Measurements from ENCODE around the gene RFX7. TPM values are rescaled to one million over a fixed set of nuclear protein-coding genes. Genes with fewer than 3 reads are reported as not detected.
A peak's percentile ranks its signal among the peaks of the same experiment; 100 is the strongest.
"Not testable (repeated sequence)": the region's sequence is repeated elsewhere in the genome, so short reads cannot be mapped to it uniquely, and the experiment has no call there.

RFX7 gene
- total and polyA plus RNA-seq, 4 experiments from 2014 or later: 0.30 to 37.5 (median 19.7) TPM

- CTCF ChIA-PET (ENCODE audit: partially characterized antibody): interaction anchor here (0.6 to 2.3 kb wide), 6 partner anchors 9 to 49 kb away, joined by 3 to 6 read pairs (median 4); no protein-coding TSS in a partner anchor
Observed at GRCh38 chr15:56207711-56208110, 36.0 kb downstream of the RFX7 start.

GRCh38 chr15:56207092-56207491 lies 36.6 kb downstream of the RFX7 start:
- POLR2A ChIA-PET (ENCODE audit: partially characterized antibody): interaction anchor here (1.7 to 2.3 kb wide), 2 partner anchors 36 to 38 kb away, joined by 13 to 16 read pairs; partner anchors contain the start of gene RFX7
- DNase-seq: peak in 1 of 5 donors; percentile 11

More at GRCh38 chr15:56207711-56208110, 36.0 kb downstream of the RFX7 start:
- POLR2A ChIA-PET (ENCODE audit: partially characterized antibody): interaction anchor here (0.9 to 2.3 kb wide), 3 partner anchors 11 to 38 kb away, joined by 3 to 16 read pairs (median 13); partner anchors contain the start of gene RFX7
- Mint-ChIP-seq H3K27ac (peak overlapping the region; percentile 70 to 92 (median 86)), H3K4me3 (peak overlapping the region in 7 of 8 donors; percentile 30 to 82 (median 66)), H3K36me3 (peaks cover 22 to 26% of the 10 kb centered on the region in 2 donors), H3K4me1 (peaks cover 65 to 91% (median 76%) of the 10 kb centered on the region in 4 donors), H3K27me3 (no peaks in the 10 kb centered on the region), H3K9me3 (peaks cover 4 to 25% (median 17%) of the 10 kb centered on the region in 8 donors)
- Histone ChIP-seq H3K27me3 (ENCODE audit: insufficient read depth, low read length) (no peaks in the 10 kb centered on the region), H3K36me3 (ENCODE audit: insufficient read depth, low read length) (no peaks in the 10 kb centered on the region), H3K4me3 (ENCODE audit: low read length in 2 of 2) (no peak overlapping the region), H3K4me1 (ENCODE audit: insufficient read depth, low read length) (peaks cover 61% of the 10 kb centered on the region), H3K27ac (ENCODE audit: low read depth, low read length) (peak overlapping the region; percentile 31), H3K9me3 (ENCODE audit: control insufficient read depth in 1 of 2, low read length in 2 of 2) (no peaks in the 10 kb centered on the region)
- DNase-seq: peak in 4 of 5 donors; percentile 4 to 16 (median 8)
- intact Hi-C loops (cut with micrococcal nuclease): loop anchor here (2.0 kb wide), 1 partner anchor 35 kb away; the partner anchor contains the start of gene RFX7

GRCh38 chr15:56205061-56205876 lies 38.4 kb downstream of the RFX7 start:
- Histone ChIP-seq H3K9me3 (ENCODE audit: control insufficient read depth in 1 of 2, low read length in 2 of 2) (no peaks in the 10 kb centered on the region), H3K36me3 (ENCODE audit: insufficient read depth, low read length) (no peaks in the 10 kb centered on the region), H3K27me3 (ENCODE audit: insufficient read depth, low read length) (no peaks in the 10 kb centered on the region), H3K27ac (ENCODE audit: low read depth, low read length) (no peak overlapping the region), H3K4me3 (ENCODE audit: low read length in 2 of 2) (no peak overlapping the region), H3K4me1 (ENCODE audit: insufficient read depth, low read length) (peaks cover 61% of the 10 kb centered on the region)
- CTCF ChIA-PET (ENCODE audit: partially characterized antibody): interaction anchor here (1.4 kb wide), 1 partner anchor 40 kb away, joined by 4 read pairs; no protein-coding TSS in a partner anchor
- no peak for DNase-seq
- peaks cover 4 to 9% of the 10 kb centered on the region in 2 donors for H3K36me3 Mint-ChIP-seq
- POLR2A ChIA-PET (ENCODE audit: partially characterized antibody): no interaction called here
- intact Hi-C loops (cut with micrococcal nuclease): no loop called here
- H3K9me3 Mint-ChIP-seq: peaks cover 0 to 4% (median 0%) of the 10 kb centered on the region in 8 donors
- peak overlapping the region in 1 of 8 donors; percentile 31 for H3K4me3 Mint-ChIP-seq
- peaks cover 58 to 75% (median 65%) of the 10 kb centered on the region in 4 donors for H3K4me1 Mint-ChIP-seq
- H3K27me3 Mint-ChIP-seq: no peaks in the 10 kb centered on the region
- H3K27ac Mint-ChIP-seq: peak overlapping the region in 2 of 7 donors; percentile 8 to 23

More at GRCh38 chr15:56207092-56207491, 36.6 kb downstream of the RFX7 start:
- Histone ChIP-seq H3K27me3 (ENCODE audit: insufficient read depth, low read length) (no peaks in the 10 kb centered on the region), H3K4me1 (ENCODE audit: insufficient read depth, low read length) (peaks cover 61% of the 10 kb centered on the region), H3K4me3 (ENCODE audit: low read length in 2 of 2) (no peak overlapping the region), H3K27ac (ENCODE audit: low read depth, low read length) (no peak overlapping the region), H3K36me3 (ENCODE audit: insufficient read depth, low read length) (no peaks in the 10 kb centered on the region), H3K9me3 (ENCODE audit: control insufficient read depth in 1 of 2, low read length in 2 of 2) (no peaks in the 10 kb centered on the region)
- intact Hi-C loops (cut with micrococcal nuclease): loop anchor here (2.0 kb wide), 1 partner anchor 36 kb away; the partner anchor contains the start of gene RFX7
- H3K4me1 Mint-ChIP-seq: peaks cover 64 to 88% (median 76%) of the 10 kb centered on the region in 4 donors
- H3K9me3 Mint-ChIP-seq: peaks cover 1 to 21% (median 15%) of the 10 kb centered on the region in 8 donors
- CTCF ChIA-PET (ENCODE audit: partially characterized antibody): interaction anchor here (0.6 to 2.3 kb wide), 6 partner anchors 8 to 49 kb away, joined by 3 to 6 read pairs (median 4); no protein-coding TSS in a partner anchor
- peak overlapping the region; percentile 6 to 88 (median 59) for H3K27ac Mint-ChIP-seq
- H3K27me3 Mint-ChIP-seq: no peaks in the 10 kb centered on the region
- H3K36me3 Mint-ChIP-seq: peaks cover 19 to 22% of the 10 kb centered on the region in 2 donors
- peak overlapping the region in 5 of 8 donors; percentile 3 to 74 (median 27) for H3K4me3 Mint-ChIP-seq

GRCh38 chr15:56203312-56203922 lies 40.3 kb downstream of the RFX7 start:
- H3K4me3 ChIP-seq (ENCODE audit: low read length in 2 of 2); H3K27me3 Mint-ChIP-seq; H3K4me3 Mint-ChIP-seq; H3K36me3 ChIP-seq (ENCODE audit: insufficient read depth, low read length); H3K9me3 Mint-ChIP-seq; DNase-seq; H3K9me3 ChIP-seq (ENCODE audit: control insufficient read depth in 1 of 2, low read length in 2 of 2); H3K27ac ChIP-seq (ENCODE audit: low read depth, low read length); H3K36me3 Mint-ChIP-seq; H3K27me3 ChIP-seq (ENCODE audit: insufficient read depth, low read length); intact Hi-C loops (cut with micrococcal nuclease): not testable (repeated sequence)
- H3K27ac Mint-ChIP-seq: peak overlapping the region in 1 of 7 donors; percentile 84
- peaks cover 44% of the 10 kb centered on the region for H3K4me1 ChIP-seq (ENCODE audit: insufficient read depth, low read length)
- ChIA-PET POLR2A (ENCODE audit: partially characterized antibody) (interaction anchor here (1.0 kb wide), 1 partner anchor 42 kb away, joined by 3 read pairs; no protein-coding TSS in a partner anchor), CTCF (ENCODE audit: partially characterized antibody) (interaction anchor here (1.4 kb wide), 1 partner anchor 8 kb away, joined by 4 read pairs; no protein-coding TSS in a partner anchor)
- H3K4me1 Mint-ChIP-seq: peaks cover 45 to 62% (median 52%) of the 10 kb centered on the region in 4 donors

GRCh38 chr15:56202701-56203100 lies 41.0 kb downstream of the RFX7 start:
- Histone ChIP-seq H3K9me3 (ENCODE audit: control insufficient read depth in 1 of 2, low read length in 2 of 2) (no peaks in the 10 kb centered on the region), H3K4me3 (ENCODE audit: low read length in 2 of 2) (no peak overlapping the region), H3K4me1 (ENCODE audit: insufficient read depth, low read length) (peaks cover 36% of the 10 kb centered on the region), H3K27me3 (ENCODE audit: insufficient read depth, low read length) (no peaks in the 10 kb centered on the region), H3K36me3 (ENCODE audit: insufficient read depth, low read length) (no peaks in the 10 kb centered on the region), H3K27ac (ENCODE audit: low read depth, low read length) (no peak overlapping the region)
- Mint-ChIP-seq H3K27ac (peak overlapping the region in 1 of 7 donors; percentile 37), H3K9me3 (no peaks in the 10 kb centered on the region), H3K4me1 (peaks cover 39 to 55% (median 46%) of the 10 kb centered on the region in 4 donors), H3K27me3 (no peaks in the 10 kb centered on the region), H3K4me3 (no peak overlapping the region), H3K36me3 (peaks cover 0 to 8% of the 10 kb centered on the region in 2 donors)
- intact Hi-C loops (cut with micrococcal nuclease): no loop called here
- ChIA-PET CTCF (ENCODE audit: partially characterized antibody) (interaction anchor here (1.2 to 1.4 kb wide), 2 partner anchors 9 to 14 kb away, joined by 4 read pairs; no protein-coding TSS in a partner anchor), POLR2A (ENCODE audit: partially characterized antibody) (no interaction called here)
- DNase-seq: no peak

GRCh38 chr15:56199038-56199437 lies 44.6 kb downstream of the RFX7 start:
- Histone ChIP-seq H3K36me3 (ENCODE audit: insufficient read depth, low read length) (no peaks in the 10 kb centered on the region), H3K4me3 (ENCODE audit: low read length in 2 of 2) (no peak overlapping the region), H3K27ac (ENCODE audit: low read depth, low read length) (no peak overlapping the region), H3K27me3 (ENCODE audit: insufficient read depth, low read length) (no peaks in the 10 kb centered on the region), H3K4me1 (ENCODE audit: insufficient read depth, low read length) (peaks cover 5% of the 10 kb centered on the region), H3K9me3 (ENCODE audit: control insufficient read depth in 1 of 2, low read length in 2 of 2) (no peaks in the 10 kb centered on the region)
- no peaks in the 10 kb centered on the region for H3K27me3 Mint-ChIP-seq
- H3K27ac Mint-ChIP-seq: no peak overlapping the region
- intact Hi-C loops (cut with micrococcal nuclease): no loop called here
- H3K4me1 Mint-ChIP-seq: peaks cover 14 to 29% (median 25%) of the 10 kb centered on the region in 4 donors
- H3K9me3 Mint-ChIP-seq: no peaks in the 10 kb centered on the region
- no peak overlapping the region for H3K4me3 Mint-ChIP-seq
- ChIA-PET CTCF (ENCODE audit: partially characterized antibody) (interaction anchor here (1.3 kb wide), 1 partner anchor 9 kb away, joined by 3 read pairs; no protein-coding TSS in a partner anchor), POLR2A (ENCODE audit: partially characterized antibody) (no interaction called here)
- no peak for DNase-seq
- H3K36me3 Mint-ChIP-seq: peaks cover 0 to 14% of the 10 kb centered on the region in 2 donors

Measured in CD4-positive, alpha-beta memory T cell (primary cell).